H9 (cell line): ENCODE data around the gene ABCA13. TPM values are rescaled to one million over a fixed set of nuclear protein-coding genes. Genes with fewer than 3 reads are reported as not detected.

Experiments used
- DNase-seq: peaks from one replicate; pipeline ENCODE4 v3.0.0-alpha.2; 2017
- H2AFZ ChIP-seq: one replicate; pipeline ENCODE4 v1.6.1; 2013; ENCODE audit warnings: mild to moderate bottlenecking, low read length, control low read depth, moderate library complexity
- H2AK5ac ChIP-seq: 2 replicates; pipeline ENCODE4 v1.6.1; 2013; ENCODE audit warnings: low read length, control low read depth, mixed read lengths; ENCODE audit not compliant: insufficient read length
- H2BK120ac ChIP-seq: one replicate; pipeline ENCODE4 v1.6.1; 2013; ENCODE audit warnings: low read depth, mild to moderate bottlenecking, low read length, control low read depth, inconsistent platforms; ENCODE audit not compliant: poor library complexity, severe bottlenecking
- H2BK12ac ChIP-seq: 2 replicates; pipeline ENCODE4 v1.6.1; 2013; ENCODE audit warnings: low read length, control low read depth, mixed read lengths, low read depth; ENCODE audit not compliant: insufficient read length
- H2BK15ac ChIP-seq: 2 replicates; pipeline ENCODE4 v1.6.1; 2013; ENCODE audit warnings: low read depth, low read length, control low read depth
- H2BK20ac ChIP-seq: one replicate; pipeline ENCODE4 v1.6.1; 2013; ENCODE audit warnings: low read depth, mild to moderate bottlenecking, low read length, control low read depth, inconsistent platforms; ENCODE audit not compliant: poor library complexity, severe bottlenecking
- H2BK5ac ChIP-seq: 2 replicates; pipeline ENCODE4 v1.6.1; 2013; ENCODE audit warnings: low read length, control low read depth, mixed read lengths; ENCODE audit not compliant: insufficient read length
- H3K14ac ChIP-seq: 2 replicates; pipeline ENCODE4 v1.6.1; 2013; ENCODE audit warnings: low read length, control low read depth; ENCODE audit not compliant: insufficient read depth
- H3K18ac ChIP-seq: 2 replicates; pipeline ENCODE4 v1.6.1; 2013; ENCODE audit warnings: low read depth, mild to moderate bottlenecking, mixed read lengths, low read length, control low read depth; ENCODE audit not compliant: insufficient read length
- H3K23ac ChIP-seq: 2 replicates; pipeline ENCODE4 v1.6.1; 2013; ENCODE audit warnings: low read length, control low read depth, mixed read lengths, low read depth; ENCODE audit not compliant: insufficient read length
- H3K23me2 ChIP-seq: 2 replicates; pipeline ENCODE4 v1.6.1; 2013; ENCODE audit warnings: low read depth, mild to moderate bottlenecking, mixed read lengths, low read length, control low read depth; ENCODE audit not compliant: insufficient read length, poor library complexity, severe bottlenecking
- H3K27ac ChIP-seq: 2 replicates; pipeline ENCODE4 v1.5.1; 2013; ENCODE audit warnings: low read length, control low read depth, mixed read lengths, low read depth; ENCODE audit not compliant: insufficient read length
- H3K27me3 ChIP-seq: 2 replicates; pipeline ENCODE4 v1.6.1; 2013; ENCODE audit warnings: low read length, control low read depth, inconsistent platforms; ENCODE audit not compliant: insufficient read depth
- H3K4ac ChIP-seq: 2 replicates; pipeline ENCODE4 v1.6.1; 2013; ENCODE audit warnings: low read depth, mild to moderate bottlenecking, control low read depth, inconsistent platforms, low read length, moderate library complexity
- H3K4me1 ChIP-seq: 2 replicates; pipeline ENCODE4 v1.6.1; 2013; ENCODE audit warnings: low read length, control low read depth, inconsistent platforms; ENCODE audit not compliant: insufficient read depth
- H3K4me2 ChIP-seq: 2 replicates; pipeline ENCODE4 v1.6.1; 2013; ENCODE audit warnings: low read length, control low read depth, mixed read lengths; ENCODE audit not compliant: insufficient read length, insufficient read depth
- H3K56ac ChIP-seq: 2 replicates; pipeline ENCODE4 v1.6.1; 2013; ENCODE audit warnings: low read depth, mild to moderate bottlenecking, mixed read lengths, low read length, control low read depth; ENCODE audit not compliant: insufficient read length
- H3K79me1 ChIP-seq: 2 replicates; pipeline ENCODE4 v1.6.1; 2013; ENCODE audit warnings: low read depth, mild to moderate bottlenecking, moderate library complexity, low read length, control low read depth, inconsistent platforms; ENCODE audit not compliant: insufficient read depth, poor library complexity, severe bottlenecking
- H3K79me2 ChIP-seq: 2 replicates; pipeline ENCODE4 v1.6.1; 2013; ENCODE audit warnings: low read length, control low read depth, inconsistent platforms; ENCODE audit not compliant: insufficient read depth
- H3K9ac ChIP-seq: 2 replicates; pipeline ENCODE4 v1.6.1; 2013; ENCODE audit warnings: low read length, control low read depth, mixed read lengths; ENCODE audit not compliant: insufficient read length; ENCODE audit errors: extremely low read depth
- H3K9me3 ChIP-seq: one replicate; pipeline ENCODE4 v1.6.1; 2013; ENCODE audit warnings: low read depth, low read length, inconsistent platforms; ENCODE audit not compliant: control insufficient read depth
- H3T11ph ChIP-seq: one replicate; pipeline ENCODE4 v1.6.1; 2013; ENCODE audit warnings: mild to moderate bottlenecking, low read length, control low read depth, inconsistent platforms
- H4K20me1 ChIP-seq: one replicate; pipeline ENCODE4 v1.6.1; 2013; ENCODE audit not compliant: control insufficient read depth, insufficient read length, insufficient read depth
- H4K5ac ChIP-seq: 2 replicates; pipeline ENCODE4 v1.6.1; 2013; ENCODE audit warnings: low read depth, mild to moderate bottlenecking, mixed read lengths, low read length, control low read depth; ENCODE audit not compliant: insufficient read length
- H4K8ac ChIP-seq: replicated peaks from 2 replicates; pipeline ENCODE4 v1.6.1; 2013; ENCODE audit warnings: low read length, control low read depth, mixed read lengths, low read depth; ENCODE audit not compliant: insufficient read length
- H4K91ac ChIP-seq: 2 replicates; pipeline ENCODE4 v1.6.1; 2013; ENCODE audit warnings: low read depth, mild to moderate bottlenecking, moderate library complexity, mixed read lengths, low read length, control low read depth; ENCODE audit not compliant: insufficient read length
- H3K27ac Mint-ChIP-seq, 3 experiments: 2 replicates in 2 of 3; 3 replicates in 1 of 3; pipeline ENCODE4 v1.8.0; 2020 to 2021; ENCODE audit warnings: mixed read lengths in 3 of 3, mild to moderate bottlenecking in 1 of 3, moderate library complexity in 1 of 3
- H3K27me3 Mint-ChIP-seq: 2 replicates; pipeline ENCODE4 v1.8.0; 2021; ENCODE audit warnings: low read depth, mild to moderate bottlenecking, moderate library complexity, mixed read lengths
- H3K36me3 Mint-ChIP-seq, 3 experiments: 2 replicates in 2 of 3; 3 replicates in 1 of 3; pipeline ENCODE4 v1.8.0; 2020 to 2021; ENCODE audit warnings: low read depth in 3 of 3, mixed read lengths in 3 of 3; ENCODE audit not compliant: insufficient read depth in 1 of 3
- H3K4me1 Mint-ChIP-seq, 2 experiments: 2 replicates each; pipeline ENCODE4 v1.8.0; 2020; ENCODE audit warnings: mixed read lengths in 2 of 2
- H3K4me3 Mint-ChIP-seq, 2 experiments: 2 replicates in 1 of 2; 3 replicates in 1 of 2; pipeline ENCODE4 v1.8.0; 2020 to 2021; ENCODE audit warnings: mild to moderate bottlenecking in 2 of 2, mixed read lengths in 2 of 2, moderate library complexity in 1 of 2
- H3K9me3 Mint-ChIP-seq, 2 experiments: 2 replicates in 1 of 2; 3 replicates in 1 of 2; pipeline ENCODE4 v1.8.0; 2020; ENCODE audit warnings: mild to moderate bottlenecking in 2 of 2, mixed read lengths in 2 of 2, moderate library complexity in 1 of 2
- CTCF ChIP-seq: fragments of 200-600 bp; sonication (generic); conservative IDR thresholded peaks from 3 replicates; pipeline ENCODE4 v1.8.0; 2021; ENCODE audit warnings: antibody characterized with exemption, mild to moderate bottlenecking
- WGBS: extraction: QIAGEN DNeasy Blood & Tissue Kit; methylation state at CpG from one replicate; pipeline ENCODE4 v1.1.7; 2013; ENCODE audit warnings: missing lambda C conversion rate, low lambda C conversion rate, mixed read lengths; ENCODE audit not compliant: insufficient read length; ENCODE audit errors: extremely low coverage; 5-methylcytosine and 5-hydroxymethylcytosine counted together
- total RNA-seq: library from RNA; stranded (reverse); gene quantifications from 2 replicates; pipeline ENCODE4 v1.2.1, GENCODE V29; 2021

The ABCA13 gene
- total RNA-seq, 1 experiment from 2014 or later: 0.11 TPM

GRCh38 chr7:48518092-48518491 is 346.8 kb downstream of the ABCA13 start:
- H3K27ac Mint-ChIP-seq: no peak overlapping the region
- Histone ChIP-seq H3K56ac (no peak overlapping the region), H2BK120ac (no peak overlapping the region), H3K9ac (no peak overlapping the region), H3K18ac (no peak overlapping the region), H3K79me2 (no peaks in the 10 kb centered on the region), H3K9me3 (no peaks in the 10 kb centered on the region), H3K23me2 (no peaks in the 10 kb centered on the region), H2BK15ac (no peak overlapping the region), H4K91ac (no peak overlapping the region), H3K4me1 (0 out of 2 replicates have a peak, but pooled peaks cover under 1% of the 10 kb centered on the region), H4K8ac (no peak overlapping the region), H2BK20ac (no peak overlapping the region), H3K27ac (no peak overlapping the region), H2BK5ac (no peak overlapping the region), H3K23ac (no peak overlapping the region), H2AK5ac (no peak overlapping the region), H3K14ac (no peak overlapping the region), H2BK12ac (no peak overlapping the region), H3K4me2 (no peak overlapping the region), H3T11ph (no peak overlapping the region), H3K79me1 (no peaks in the 10 kb centered on the region), H3K27me3 (no peaks in the 10 kb centered on the region), H4K20me1 (no peaks in the 10 kb centered on the region), H2AFZ (no peak overlapping the region), H3K4ac (no peak overlapping the region), H4K5ac (no peak overlapping the region)
- H3K9me3 Mint-ChIP-seq: no peaks in the 10 kb centered on the region
- WGBS: no CpG with 5 or more reads among the region's 2 CpGs
- no peak overlapping the region for H3K4me3 Mint-ChIP-seq
- no peak for TF ChIP-seq CTCF
- DNase-seq: no peak
- H3K36me3 Mint-ChIP-seq: no peaks in the 10 kb centered on the region
- peaks cover 3% of the 10 kb centered on the region in 2 experiments for H3K4me1 Mint-ChIP-seq
- H3K27me3 Mint-ChIP-seq: no peaks in the 10 kb centered on the region
